HEK293 (cell line): ENCODE measurements around the gene RNF212.

Source experiments
- CTCF ChIP-seq: fragments of 450-650 bp; formaldehyde crosslinking; IDR thresholded peaks from 2 replicates; pipeline ENCODE4 v1.5.1; 2016; ENCODE audit warnings: missing biosample characterization, missing genetic modification characterization
- MEIS1 ChIP-seq: sonication (generic); formaldehyde crosslinking; IDR thresholded peaks from 2 replicates; pipeline ENCODE4 v1.8.1; 2022; ENCODE audit warnings: missing genetic modification reagents, mild to moderate bottlenecking, borderline replicate concordance
- TCF7L2 ChIP-seq: IDR thresholded peaks from 2 replicates; pipeline ENCODE4 v1.6.1; 2011; ENCODE audit warnings: low read depth, mild to moderate bottlenecking, inconsistent platforms, low read length, moderate library complexity, borderline replicate concordance
- ZBTB10 ChIP-seq: fragments of 450-650 bp; formaldehyde crosslinking; IDR thresholded peaks from 2 replicates; pipeline ENCODE4 v1.5.1; 2016; ENCODE audit warnings: missing biosample characterization, missing genetic modification characterization
- ZBTB8A ChIP-seq: fragments of 450-650 bp; formaldehyde crosslinking; IDR thresholded peaks from 2 replicates; pipeline ENCODE4 v1.5.1; 2016; ENCODE audit warnings: missing biosample characterization, missing genetic modification characterization
- ZNF169 ChIP-seq: fragments of 450-650 bp; formaldehyde crosslinking; IDR thresholded peaks from 2 replicates; pipeline ENCODE4 v1.5.1; 2016; ENCODE audit warnings: missing biosample characterization, missing genetic modification characterization
- ZNF623 ChIP-seq: fragments of 450-650 bp; formaldehyde crosslinking; IDR thresholded peaks from 2 replicates; pipeline ENCODE4 v1.5.1; 2016; ENCODE audit warnings: missing biosample characterization, missing genetic modification characterization
- ZNF664 ChIP-seq: fragments of 450-650 bp; formaldehyde crosslinking; IDR thresholded peaks from 2 replicates; pipeline ENCODE4 v1.5.1; 2016; ENCODE audit warnings: missing biosample characterization, missing genetic modification characterization

GRCh38 chr4:1080961-1081688 is 32.2 kb downstream of the RNF212 start:
- TF ChIP-seq ZNF169 (tag by site-specific recombination) (no peak), CTCF (tag by site-specific recombination) (no peak), MEIS1 (CRISPR knock-in tag) (no peak), ZBTB10 (tag by site-specific recombination) (no peak), ZBTB8A (tag by site-specific recombination) (no peak), ZNF623 (tag by site-specific recombination) (no peak), ZNF664 (no peak), TCF7L2 (no peak)
